Dermis blood vessel endothelial cell (primary cell): ENCODE measurements around the gene C1orf21. TPM values are rescaled to one million over a fixed set of nuclear protein-coding genes. Genes with fewer than 3 reads are reported as not detected.
"Not testable (repeated sequence)": the region's sequence is repeated elsewhere in the genome, so short reads cannot be mapped to it uniquely, and the experiment has no call there.

Experiments used
- DNase-seq: peaks from one replicate; pipeline ENCODE4 v3.0.0; 2010
- total RNA-seq: library from RNA; depleted of rRNA; stranded (reverse); fragments of >200 nt; gene quantifications from 2 replicates; pipeline ENCODE4 v1.2.3, GENCODE V29; 2014

The C1orf21 gene, protein sequence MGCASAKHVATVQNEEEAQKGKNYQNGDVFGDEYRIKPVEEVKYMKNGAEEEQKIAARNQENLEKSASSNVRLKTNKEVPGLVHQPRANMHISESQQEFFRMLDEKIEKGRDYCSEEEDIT
- total RNA-seq, result 27.1 and 41.0 TPM in 2 replicates

DNA sequence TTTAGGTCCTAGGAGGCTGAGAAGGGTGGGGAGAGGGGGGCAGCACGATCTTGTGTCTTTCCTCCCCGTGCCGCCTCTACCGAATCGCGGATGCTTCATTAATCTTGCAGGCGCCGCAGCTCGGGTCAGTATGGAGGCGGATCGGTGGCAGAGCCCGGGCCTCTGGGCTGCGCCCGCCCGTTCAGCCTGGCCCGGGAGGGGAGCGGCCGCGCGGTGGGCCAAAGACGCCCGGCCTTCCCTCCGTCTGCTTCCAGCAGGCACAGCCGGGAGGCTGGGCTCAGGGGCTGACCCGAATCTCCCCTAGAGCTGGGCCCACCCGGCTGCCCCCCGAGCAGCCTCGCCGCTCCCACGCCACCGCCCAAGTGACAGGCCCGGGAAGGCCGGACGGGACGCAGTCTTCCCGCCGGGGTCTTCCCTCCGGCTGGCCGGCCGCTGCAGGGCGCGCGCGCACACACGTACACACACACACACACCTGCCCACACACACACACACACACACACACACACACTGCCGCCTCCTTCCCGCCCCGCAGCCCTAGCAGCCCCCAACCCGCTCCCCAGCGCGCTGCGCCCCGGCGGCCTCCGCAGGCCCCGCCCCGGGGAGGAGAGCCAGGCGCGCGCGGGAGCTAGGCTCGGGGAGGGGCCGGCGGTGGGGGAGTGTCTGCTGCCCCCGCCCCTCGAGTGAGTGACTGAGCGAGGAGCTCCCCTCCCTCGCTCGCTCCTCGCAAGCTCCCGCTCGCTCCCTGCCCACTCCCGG lies at the start of gene C1orf21:
Gene C1orf21 (plus strand): TSS at position 718 of the 757 bp plus-strand sequence. CDS start 90,481 bp downstream, outside the sequence.
- DNase-seq, result peak; percentile 73

DNA sequence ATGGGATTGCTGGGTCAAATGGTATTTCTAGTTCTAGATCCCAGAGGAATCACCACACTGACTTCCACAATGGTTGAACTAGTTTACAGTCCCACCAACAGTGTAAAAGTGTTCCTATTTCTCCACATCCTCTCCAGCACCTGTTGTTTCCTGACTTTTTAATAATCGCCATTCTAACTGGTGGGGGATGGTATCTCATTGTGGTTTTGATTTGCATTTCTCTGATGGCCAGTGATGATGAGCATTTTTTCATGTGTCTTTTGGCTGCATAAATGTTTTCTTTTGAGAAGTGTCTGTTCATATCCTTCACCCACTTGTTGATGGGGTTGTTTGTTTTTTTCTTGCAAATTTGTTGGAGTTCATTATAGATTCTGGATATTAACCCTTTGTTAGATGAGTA lies 49.0 kb upstream of the C1orf21 start:
- not testable (repeated sequence) for DNase-seq

- no peak for DNase-seq
These were observed 45.8 kb upstream of the C1orf21 start for GRCh38 chr1:184340984-184341383.

DNA sequence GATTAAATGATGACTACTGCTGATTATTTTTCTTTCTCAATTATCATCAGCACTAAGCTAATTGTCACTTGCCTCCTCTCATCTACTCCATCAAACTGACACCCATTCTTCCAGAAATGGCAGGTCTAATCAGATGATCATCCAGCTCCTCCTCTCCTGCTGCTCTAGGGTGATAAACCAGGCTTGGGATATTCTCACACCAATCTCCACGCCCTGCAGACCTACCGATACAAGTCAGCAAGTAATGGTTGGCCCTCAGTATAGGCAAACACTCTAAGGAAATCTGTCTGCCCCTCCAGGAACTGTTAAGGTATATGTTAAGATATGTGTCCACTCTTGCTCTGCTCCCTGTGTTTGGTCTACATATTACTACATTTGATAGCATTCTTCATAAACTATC lies 36.3 kb upstream of the C1orf21 start:
- DNase-seq, result no peak

DNA sequence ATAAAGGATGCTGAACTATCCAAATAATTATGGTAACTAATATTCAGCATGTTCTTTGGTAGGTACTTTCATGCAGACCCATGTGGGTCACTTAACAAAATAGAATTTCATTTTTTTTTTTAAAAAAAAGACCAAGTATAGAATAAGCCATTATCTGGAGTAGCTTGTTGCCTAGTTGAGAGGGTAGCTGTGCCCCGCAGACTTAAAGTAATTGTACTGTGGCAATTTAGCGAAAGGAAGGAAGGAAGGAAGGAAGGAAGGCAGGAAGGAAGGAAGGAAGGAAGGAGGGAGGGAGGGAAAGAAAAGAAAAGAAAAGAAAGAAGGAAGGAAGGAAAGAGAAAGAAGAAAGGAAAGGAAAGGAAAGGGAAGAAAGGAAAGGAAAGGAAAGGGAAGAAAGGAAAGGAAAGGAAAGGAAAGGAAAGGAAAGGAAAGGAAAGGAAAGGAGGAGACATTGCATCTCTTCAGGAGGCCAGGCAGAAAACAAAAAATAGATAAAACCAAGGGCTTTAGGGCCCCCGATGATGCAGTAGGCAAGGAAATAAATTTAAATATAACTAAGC lies 35.3 kb upstream of the C1orf21 start:
- no peak for DNase-seq

- DNase-seq, result no peak
These were observed 34.1 kb upstream of the C1orf21 start for GRCh38 chr1:184352776-184353175.

GRCh38 chr1:184354719-184355118 lies 32.1 kb upstream of the C1orf21 start:
- DNase-seq, result no peak

GRCh38 chr1:184356891-184357290 lies 29.9 kb upstream of the C1orf21 start:
- no peak for DNase-seq

- no peak for DNase-seq
These were observed 28.6 kb upstream of the C1orf21 start for GRCh38 chr1:184358256-184358655.

DNA sequence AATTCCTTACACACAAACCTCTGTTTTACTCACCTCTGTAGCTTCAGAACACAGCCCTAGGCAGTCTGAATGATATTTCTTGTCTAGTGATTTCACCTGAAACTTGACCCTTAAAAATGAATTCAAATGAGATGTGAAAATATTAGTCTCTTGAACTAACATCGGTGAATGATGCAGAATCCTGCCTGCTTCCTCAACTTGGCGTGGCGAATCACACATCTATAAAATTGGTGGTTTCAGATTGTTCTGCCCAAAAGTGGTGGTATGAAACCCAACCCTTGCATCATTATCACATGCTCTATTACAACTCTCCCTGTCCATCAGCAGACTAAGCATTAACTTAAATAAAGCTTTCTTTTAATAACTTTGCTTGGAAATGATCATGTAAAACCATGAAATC lies 26.9 kb upstream of the C1orf21 start:
- no peak for DNase-seq

GRCh38 chr1:184362876-184363275 lies 24.0 kb upstream of the C1orf21 start:
- no peak for DNase-seq

- no peak for DNase-seq
These were observed 21.1 kb upstream of the C1orf21 start for GRCh38 chr1:184365699-184366098.

- DNase-seq, result no peak
These were observed 19.8 kb upstream of the C1orf21 start for GRCh38 chr1:184366997-184367396.

GRCh38 chr1:184367427-184368038 lies 19.3 kb upstream of the C1orf21 start:
- no peak for DNase-seq

GRCh38 chr1:184368354-184368753 lies 18.5 kb upstream of the C1orf21 start:
- DNase-seq, result no peak

GRCh38 chr1:184370850-184371249 lies 16.0 kb upstream of the C1orf21 start:
- DNase-seq, result no peak

GRCh38 chr1:184373155-184373554 lies 13.7 kb upstream of the C1orf21 start:
- no peak for DNase-seq

DNA sequence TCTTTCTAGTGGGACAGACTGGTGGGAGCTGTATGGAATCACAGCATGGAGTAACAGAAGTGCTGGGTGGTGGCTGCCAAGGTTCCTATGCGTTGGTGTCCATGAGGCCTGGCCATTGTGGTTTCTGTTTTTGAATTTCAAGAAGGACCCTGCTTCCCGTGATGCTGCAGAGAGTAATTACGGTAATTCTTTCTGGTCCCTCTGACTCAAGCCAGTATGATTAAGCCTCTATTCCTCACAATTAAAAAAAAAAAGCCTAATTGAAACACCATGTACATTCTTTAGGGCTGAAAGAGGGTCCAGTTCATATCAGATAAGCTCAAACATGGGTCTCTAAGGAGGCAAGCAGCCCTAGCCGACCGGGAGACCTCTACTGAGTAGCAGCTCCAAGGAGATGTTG lies 10.5 kb upstream of the C1orf21 start:
- DNase-seq, result no peak

GRCh38 chr1:184379111-184379752 lies 7.6 kb upstream of the C1orf21 start:
- DNase-seq, result no peak

DNA sequence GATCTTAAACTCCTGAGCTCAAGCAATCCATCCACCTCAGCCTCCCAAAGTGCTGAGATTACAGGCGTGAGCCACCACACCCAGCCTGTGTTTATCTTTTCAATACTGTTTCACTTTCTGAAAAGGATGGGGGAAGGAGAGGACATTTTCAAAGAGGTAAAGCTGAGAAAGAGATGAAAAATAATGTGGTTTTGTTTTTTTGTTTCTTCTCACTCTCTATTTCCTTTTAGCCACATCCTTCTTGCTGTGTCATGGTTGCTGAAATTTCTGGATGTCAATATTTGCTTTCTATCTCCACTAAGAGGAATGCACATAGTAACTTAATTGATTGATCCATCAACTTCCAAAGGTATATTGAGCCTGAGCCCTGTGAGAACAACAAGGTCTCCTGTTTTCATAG lies 6.4 kb upstream of the C1orf21 start:
- DNase-seq, result no peak

- DNase-seq, result no peak
These were observed 3.0 kb upstream of the C1orf21 start for GRCh38 chr1:184383772-184384323.

DNA sequence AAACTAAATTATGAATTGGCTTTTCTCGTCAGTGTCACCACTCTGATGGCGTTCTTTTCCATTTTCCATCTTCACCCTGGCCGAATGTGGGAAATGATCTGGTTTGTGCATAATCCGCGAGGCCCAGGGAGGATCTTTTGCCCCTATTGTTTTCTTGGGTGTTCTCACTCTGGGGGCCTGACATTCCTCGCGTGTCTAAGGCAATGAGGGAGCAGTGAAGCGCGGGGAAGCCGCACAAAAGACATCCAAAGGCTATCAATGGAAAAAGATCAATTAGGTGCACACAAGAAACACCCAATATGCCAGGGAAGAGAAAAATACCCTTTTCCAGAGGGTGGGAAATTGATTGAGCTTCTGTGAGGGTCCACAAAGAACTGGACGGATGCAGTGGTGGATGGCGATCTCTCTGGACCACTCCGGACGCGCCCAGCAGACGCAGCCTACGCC lies 941 bp upstream of the C1orf21 start:
- no peak for DNase-seq

DNA sequence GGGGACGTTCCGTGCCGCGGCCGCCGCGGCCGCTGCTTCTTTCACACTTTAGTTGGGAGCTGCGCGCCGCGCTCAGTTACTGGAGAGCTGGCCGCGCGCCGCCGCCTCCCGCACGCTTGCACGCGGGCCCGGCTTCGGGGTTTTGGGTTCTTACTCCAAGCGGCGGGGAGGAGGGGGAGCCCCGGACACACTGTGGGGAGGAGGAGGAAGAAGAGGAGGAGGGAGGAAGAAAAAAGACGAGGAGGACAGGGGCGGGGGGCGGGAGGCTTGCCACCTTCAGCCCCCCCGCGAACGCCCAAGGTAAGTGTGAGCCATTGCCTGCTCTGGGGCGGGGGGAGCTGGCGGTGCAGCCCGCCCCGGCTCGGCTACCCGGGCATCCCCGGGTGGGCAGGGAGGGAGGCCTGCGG lies 243 bp downstream of the C1orf21 start:
- no peak for DNase-seq
